Fibroblast of pulmonary artery (primary cell): Measurements from ENCODE around the gene HTR2B.
"Not testable (repeated sequence)": the region's sequence is repeated elsewhere in the genome, so short reads cannot be mapped to it uniquely, and the experiment has no call there.

Experiments
- DNase-seq: peaks from one replicate; pipeline ENCODE4 v3.0.0-alpha.2; 2010; ENCODE audit warnings: low read depth
- H3K4me3 ChIP-seq: replicated peaks from 2 replicates; pipeline ENCODE4 v1.5.1; 2011; ENCODE audit warnings: low read depth, mild to moderate bottlenecking, control low read depth, low read length, moderate library complexity
- TF ChIP-seq, protein P1 (sequence below): IDR thresholded peaks from 2 replicates; pipeline ENCODE4 v1.5.1; 2011; ENCODE audit warnings: mild to moderate bottlenecking, control low read depth, low read length, inconsistent platforms; ENCODE audit errors: missing control alignments

HTR2B gene

DNA sequence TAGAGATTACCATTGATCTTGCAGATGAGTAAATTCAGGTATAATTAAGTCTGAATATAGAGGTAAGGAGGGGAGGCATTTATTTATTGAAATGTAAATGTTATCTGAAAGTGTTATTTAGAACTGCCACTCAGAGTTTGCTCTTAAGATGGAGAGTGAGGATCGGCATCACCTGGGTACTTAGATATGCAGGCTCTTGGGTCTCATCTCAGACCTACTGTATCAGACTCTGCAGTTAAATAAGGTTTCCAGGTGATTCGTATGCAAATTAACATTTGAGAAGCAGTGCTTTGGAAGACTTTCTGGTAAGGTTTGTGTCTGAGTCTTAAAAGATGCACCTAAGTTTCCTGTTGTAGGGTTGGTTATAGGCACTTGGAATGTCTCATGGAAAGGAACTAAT, 9.2 kb downstream of the HTR2B start:
- no peak for DNase-seq
- no peak overlapping the region for H3K4me3 ChIP-seq
- TF ChIP-seq, protein P1, sequence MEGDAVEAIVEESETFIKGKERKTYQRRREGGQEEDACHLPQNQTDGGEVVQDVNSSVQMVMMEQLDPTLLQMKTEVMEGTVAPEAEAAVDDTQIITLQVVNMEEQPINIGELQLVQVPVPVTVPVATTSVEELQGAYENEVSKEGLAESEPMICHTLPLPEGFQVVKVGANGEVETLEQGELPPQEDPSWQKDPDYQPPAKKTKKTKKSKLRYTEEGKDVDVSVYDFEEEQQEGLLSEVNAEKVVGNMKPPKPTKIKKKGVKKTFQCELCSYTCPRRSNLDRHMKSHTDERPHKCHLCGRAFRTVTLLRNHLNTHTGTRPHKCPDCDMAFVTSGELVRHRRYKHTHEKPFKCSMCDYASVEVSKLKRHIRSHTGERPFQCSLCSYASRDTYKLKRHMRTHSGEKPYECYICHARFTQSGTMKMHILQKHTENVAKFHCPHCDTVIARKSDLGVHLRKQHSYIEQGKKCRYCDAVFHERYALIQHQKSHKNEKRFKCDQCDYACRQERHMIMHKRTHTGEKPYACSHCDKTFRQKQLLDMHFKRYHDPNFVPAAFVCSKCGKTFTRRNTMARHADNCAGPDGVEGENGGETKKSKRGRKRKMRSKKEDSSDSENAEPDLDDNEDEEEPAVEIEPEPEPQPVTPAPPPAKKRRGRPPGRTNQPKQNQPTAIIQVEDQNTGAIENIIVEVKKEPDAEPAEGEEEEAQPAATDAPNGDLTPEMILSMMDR: no peak

DNA sequence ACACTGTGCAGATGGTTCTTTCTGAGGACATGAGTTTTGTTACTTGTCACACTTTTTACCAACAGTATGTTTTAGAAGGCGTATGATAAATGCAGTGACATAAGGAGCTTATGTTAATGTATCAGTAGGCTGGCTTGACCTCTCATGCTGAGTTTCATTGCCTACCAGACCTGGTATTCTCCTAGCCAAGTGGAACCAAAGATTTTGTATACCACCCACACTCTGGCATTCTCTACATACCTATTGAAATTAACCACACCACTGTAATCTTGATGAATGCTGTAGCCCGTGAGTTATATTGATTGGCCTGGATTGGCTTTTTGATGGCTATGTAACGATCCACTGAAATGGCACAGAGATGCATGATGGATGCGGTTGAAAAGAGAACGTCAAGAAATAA, 11.4 kb downstream of the HTR2B start:
- no peak for DNase-seq
- no peak overlapping the region for H3K4me3 ChIP-seq
- TF ChIP-seq, protein P1: no peak

DNA sequence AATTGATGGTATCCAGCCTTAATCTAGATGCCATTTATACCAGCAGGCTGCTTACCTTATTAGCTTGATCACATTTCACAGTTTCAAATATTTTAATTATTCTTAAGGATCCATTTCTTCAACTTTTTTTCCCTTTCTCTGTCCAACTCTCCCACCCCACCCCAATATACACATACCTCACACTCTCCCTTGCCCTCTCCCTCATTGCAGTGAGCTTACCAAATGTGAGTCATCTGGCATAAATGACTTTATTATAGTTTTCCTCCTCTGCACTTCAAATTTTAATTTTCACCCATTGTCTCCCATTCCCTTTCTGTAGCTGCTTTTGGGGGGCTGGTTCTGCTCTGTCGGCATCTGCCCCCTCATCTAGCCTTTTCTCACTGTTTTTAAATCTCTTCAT, 12.9 kb downstream of the HTR2B start:
- H3K4me3 ChIP-seq: no peak overlapping the region
- TF ChIP-seq, protein P1: no peak
- peak; percentile 33 for DNase-seq

DNA sequence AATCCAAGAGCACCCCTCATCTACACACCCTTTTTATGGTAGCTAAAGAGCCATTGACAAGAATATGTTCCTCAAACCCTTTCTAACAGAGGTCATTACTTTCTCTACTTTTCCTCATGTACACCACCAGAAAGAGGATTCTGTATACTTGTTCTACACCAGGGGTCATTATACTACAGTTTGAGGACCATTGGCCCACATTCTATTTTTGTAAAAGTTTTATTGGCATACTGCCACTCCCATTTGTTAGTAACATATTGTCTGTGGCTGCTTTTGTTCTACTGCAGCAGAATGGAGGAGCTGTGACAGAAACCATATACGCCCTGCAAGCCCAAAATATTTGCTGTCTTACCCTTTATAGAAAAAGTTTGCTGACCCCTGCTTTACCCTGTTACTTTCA, 14.3 kb downstream of the HTR2B start:
- H3K4me3 ChIP-seq: no peak overlapping the region
- TF ChIP-seq, protein P1: peak; percentile 51
- DNase-seq: peak; percentile 85

DNA sequence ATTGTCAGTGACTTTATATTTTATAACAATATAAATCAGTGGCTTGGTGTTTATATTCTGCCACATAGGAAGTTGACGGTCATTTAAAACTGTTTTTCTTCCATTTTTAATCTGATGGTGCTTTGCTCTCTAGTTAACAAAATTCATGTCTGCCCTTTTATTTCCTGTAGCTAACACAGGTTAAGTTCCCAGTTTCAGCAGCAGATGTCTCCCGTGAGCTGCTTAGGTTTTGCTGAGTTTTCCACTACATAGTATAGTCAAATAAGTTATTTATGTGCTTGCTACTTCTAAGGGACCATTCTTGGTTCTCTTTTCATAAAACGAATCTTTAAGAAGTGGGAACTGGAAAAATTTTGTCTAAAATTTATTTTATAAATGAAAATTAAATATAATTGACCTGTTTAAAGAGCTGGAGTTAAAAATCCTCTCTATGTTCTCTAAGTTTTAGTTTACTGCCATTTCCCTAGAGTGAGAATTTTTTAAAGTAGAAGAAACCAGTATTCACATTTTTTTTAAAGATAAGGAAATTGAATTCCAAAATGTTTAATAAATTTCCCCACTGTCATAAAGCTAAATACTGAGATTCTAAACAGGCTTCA, 20.6 kb downstream of the HTR2B start:
- H3K4me3 ChIP-seq: no peak overlapping the region
- peak; percentile 85 for DNase-seq
- TF ChIP-seq, protein P1: peak; percentile 94

DNA sequence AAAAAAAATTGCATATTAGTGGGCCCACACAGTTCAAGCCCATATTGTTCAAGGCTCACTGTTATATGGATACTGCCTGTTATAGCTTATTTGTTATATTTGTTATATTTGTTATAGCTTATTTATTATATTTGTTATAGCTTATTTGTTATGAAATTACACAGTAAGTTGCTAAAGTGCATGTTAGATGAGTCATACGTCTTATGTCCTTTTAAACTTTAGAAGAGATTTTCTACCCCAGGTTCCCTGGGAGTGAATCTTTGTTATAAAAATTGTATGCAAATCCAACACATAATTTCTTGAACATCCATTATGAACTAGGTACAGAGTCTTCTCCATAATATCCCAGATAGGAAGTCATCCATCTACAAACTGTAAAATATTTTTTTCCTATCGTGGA, 22.1 kb downstream of the HTR2B start:
- peak; percentile 17 for DNase-seq
- H3K4me3 ChIP-seq: no peak overlapping the region
- TF ChIP-seq, protein P1: no peak

DNA sequence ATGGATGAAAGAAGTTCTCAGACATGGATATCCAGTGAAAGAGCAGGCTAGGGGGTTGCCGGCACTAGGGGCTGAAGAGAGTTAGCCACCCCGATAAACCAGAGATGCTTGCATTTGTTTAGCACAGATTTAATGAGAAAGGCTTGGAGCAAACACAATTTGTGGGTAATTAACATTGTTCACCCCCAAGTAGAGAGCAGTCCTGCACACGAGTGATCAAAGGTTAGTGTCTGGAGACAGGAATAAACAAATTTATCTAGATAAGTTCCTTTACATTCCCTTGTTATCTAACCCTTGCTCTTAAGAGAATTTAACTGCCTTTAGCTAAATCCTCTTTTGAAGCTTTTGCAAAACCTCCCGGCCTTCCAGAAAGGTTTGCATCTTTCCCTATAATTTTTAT, 23.9 kb downstream of the HTR2B start:
- TF ChIP-seq, protein P1: no peak
- no peak overlapping the region for H3K4me3 ChIP-seq
- DNase-seq: no peak

DNA sequence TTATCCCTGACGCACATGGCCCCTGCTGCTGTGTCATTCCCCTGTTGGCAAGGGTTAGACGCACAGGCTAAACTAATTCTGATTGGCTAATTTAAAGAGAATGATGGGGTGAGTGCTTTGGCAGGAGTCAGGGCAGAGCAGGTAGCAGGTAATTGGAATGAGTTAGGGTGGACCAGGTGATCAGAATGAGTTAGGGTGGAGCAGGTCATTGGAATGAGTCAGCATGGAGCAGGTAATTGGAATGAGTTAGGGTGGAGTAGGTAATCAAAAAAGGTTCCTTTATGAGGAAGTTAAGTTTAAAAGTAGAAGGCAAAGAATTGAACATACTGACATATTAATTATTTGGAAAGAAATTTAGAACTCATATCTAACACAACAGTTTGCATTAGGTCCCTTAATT, 24.5 kb downstream of the HTR2B start:
- DNase-seq, H3K4me3 ChIP-seq: not testable (repeated sequence)
